Cortex of kidney (tissue), 1 donor: ENCODE results near the gene PTHLH.

Source experiments
- DNase-seq: peaks from one replicate; lab custom pipeline; 2025; lab: John Stamatoyannopoulos, UW

Gene PTHLH

GRCh38 chr12:27937768-27938167 lies 34.8 kb downstream of the PTHLH start:
- DNase-seq = no peak

- no peak for DNase-seq
These were observed 36.3 kb downstream of the PTHLH start for GRCh38 chr12:27936196-27936595.

GRCh38 chr12:27934276-27934675 lies 38.3 kb downstream of the PTHLH start:
- DNase-seq = no peak

GRCh38 chr12:27931390-27931789 lies 41.1 kb downstream of the PTHLH start:
- DNase-seq = no peak

GRCh38 chr12:27927347-27927746 lies 45.2 kb downstream of the PTHLH start:
- DNase-seq = no peak

GRCh38 chr12:27924350-27925135 lies 48.0 kb downstream of the PTHLH start:
- no peak for DNase-seq

- DNase-seq = no peak
These were observed 49.9 kb downstream of the PTHLH start for GRCh38 chr12:27922531-27923139.

GRCh38 chr12:27919671-27920235 lies 52.8 kb downstream of the PTHLH start:
- DNase-seq = no peak

GRCh38 chr12:27915536-27915935 lies 57.0 kb downstream of the PTHLH start:
- DNase-seq = no peak

GRCh38 chr12:27915021-27915420 lies 57.5 kb downstream of the PTHLH start:
- DNase-seq = no peak

GRCh38 chr12:27913999-27914614 lies 58.4 kb downstream of the PTHLH start:
- DNase-seq = no peak

- no peak for DNase-seq
These were observed 61.1 kb downstream of the PTHLH start for GRCh38 chr12:27911397-27911796.
